Measurements from ENCODE around the gene WBP11.
A peak's percentile ranks its signal among the peaks of the same experiment; 100 is the strongest.

Gene WBP11

GRCh38 chr12:14803011-14803829 is at the start of gene WBP11, which contains the start of gene C12orf60:
Gene WBP11 (minus strand): TSS chr12:14803478. CDS start chr12:14801383, 2,095 bp downstream.
Gene C12orf60 (plus strand): TSS chr12:14803670. CDS start chr12:14822936, 19,266 bp downstream.
- DNase-seq (ENCODE audit: low read depth), result peak; percentile 68

- no peak for DNase-seq (ENCODE audit: low read depth)
These were observed 49.6 kb upstream of the WBP11 start for GRCh38 chr12:14852880-14853279.

- no peak for DNase-seq (ENCODE audit: low read depth)
These were observed 47.8 kb upstream of the WBP11 start for GRCh38 chr12:14850929-14851663.

- no peak for DNase-seq (ENCODE audit: low read depth)
These were observed 46.4 kb upstream of the WBP11 start for GRCh38 chr12:14849661-14850060.

- no peak for DNase-seq (ENCODE audit: low read depth)
These were observed 43.8 kb upstream of the WBP11 start for GRCh38 chr12:14846876-14847580.

DNA sequence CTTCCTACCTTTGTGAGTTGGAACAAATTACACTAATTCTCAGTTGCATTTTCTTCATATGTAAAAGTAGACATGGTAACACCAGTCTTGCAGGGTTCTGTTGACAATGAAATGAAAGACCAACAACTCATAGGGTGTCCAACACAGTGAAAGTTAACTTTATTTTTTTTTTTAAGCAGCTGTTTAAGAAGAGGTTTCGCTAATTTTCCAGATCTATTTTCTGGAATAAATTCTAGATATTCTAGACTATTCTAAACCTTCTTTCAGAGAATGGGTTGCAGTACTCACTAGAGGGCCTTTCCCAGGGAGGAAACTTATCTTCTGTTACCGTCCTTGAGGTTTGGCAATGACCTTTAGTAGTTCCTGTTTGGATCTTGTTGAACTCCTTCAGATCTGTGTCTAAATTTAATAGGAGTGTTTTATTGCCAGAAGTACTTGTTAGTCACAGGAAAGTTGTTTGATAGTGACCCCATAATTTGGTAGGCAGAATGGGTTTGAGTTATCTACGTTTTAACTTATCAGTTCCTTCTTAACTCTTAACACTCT is 42.8 kb upstream of the WBP11 start:
- DNase-seq (ENCODE audit: low read depth), result no peak

DNA sequence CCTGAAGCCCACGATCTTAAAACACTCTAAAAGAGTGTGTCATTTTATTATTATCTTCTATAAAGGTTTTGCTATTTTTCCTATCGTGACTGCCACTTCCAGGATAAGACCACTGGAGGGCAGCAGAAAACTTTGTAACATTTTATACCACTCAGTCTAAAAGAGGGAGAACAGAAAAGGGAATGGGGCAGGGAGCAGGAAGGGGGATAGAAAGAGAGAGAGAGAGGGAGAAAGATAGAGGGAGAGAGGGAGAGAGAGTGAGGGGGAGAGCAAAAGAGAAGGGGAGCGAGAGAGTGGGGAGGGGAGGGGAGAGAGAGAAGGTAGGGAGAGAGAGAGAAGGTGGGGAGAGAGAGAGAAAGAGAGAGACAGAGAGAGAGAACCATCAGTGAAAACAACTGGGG is 42.1 kb upstream of the WBP11 start:
- no peak for DNase-seq (ENCODE audit: low read depth)

DNA sequence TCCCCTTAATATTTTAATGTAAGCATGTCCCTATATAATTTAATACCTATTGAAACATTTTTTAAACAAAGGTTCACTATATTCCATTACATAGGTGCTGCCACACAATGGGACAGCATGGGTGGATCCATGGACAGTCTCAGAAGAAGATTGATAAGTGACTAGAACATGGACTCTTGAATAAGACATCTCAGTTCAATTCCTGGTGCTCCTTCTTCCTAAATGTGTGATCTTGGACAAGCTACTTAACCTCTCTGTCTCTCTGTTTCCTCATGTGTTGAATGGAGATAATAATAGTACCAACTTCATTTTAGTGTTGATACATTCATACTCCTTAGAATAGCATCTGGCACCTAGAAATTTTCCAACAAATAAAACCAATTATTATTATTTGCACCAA is 41.1 kb upstream of the WBP11 start:
- no peak for DNase-seq (ENCODE audit: low read depth)

GRCh38 chr12:14843425-14843887 is 40.2 kb upstream of the WBP11 start, which contains the start of gene ART4:
Gene ART4 (minus strand): TSS chr12:14843526. CDS start chr12:14843113, 413 bp downstream.
- no peak for DNase-seq (ENCODE audit: low read depth)

- DNase-seq (ENCODE audit: low read depth), result no peak
These were observed 39.0 kb upstream of the WBP11 start for GRCh38 chr12:14842315-14842714.

GRCh38 chr12:14841761-14842160 is 38.5 kb upstream of the WBP11 start:
- DNase-seq (ENCODE audit: low read depth), result no peak

DNA sequence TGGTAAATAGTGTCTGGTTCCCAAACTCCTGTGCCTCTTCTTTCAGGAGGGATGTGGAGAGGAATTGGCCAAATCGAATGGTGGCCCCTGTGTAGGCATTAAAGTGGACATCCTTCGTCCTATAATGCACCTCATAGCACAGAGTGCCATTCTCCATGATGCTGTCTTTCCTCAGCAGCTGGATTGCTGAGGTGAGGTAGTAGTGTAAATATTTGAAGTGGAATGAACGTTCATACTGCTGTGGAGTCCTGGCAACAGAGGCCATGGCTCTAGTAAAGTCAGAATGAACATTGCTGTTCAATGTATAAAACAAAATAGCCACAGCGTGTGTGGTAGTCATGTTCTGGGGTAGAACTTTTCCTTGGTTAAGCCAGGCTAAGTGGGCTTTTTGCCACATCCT is 37.3 kb upstream of the WBP11 start:
- DNase-seq (ENCODE audit: low read depth), result no peak

- no peak for DNase-seq (ENCODE audit: low read depth)
These were observed 36.0 kb upstream of the WBP11 start for GRCh38 chr12:14839262-14839661.

GRCh38 chr12:14836336-14837210 is 33.3 kb upstream of the WBP11 start:
- no peak for DNase-seq (ENCODE audit: low read depth)

GRCh38 chr12:14834509-14834908 is 31.2 kb upstream of the WBP11 start:
- no peak for DNase-seq (ENCODE audit: low read depth)

GRCh38 chr12:14833952-14834351 is 30.7 kb upstream of the WBP11 start:
- no peak for DNase-seq (ENCODE audit: low read depth)

DNA sequence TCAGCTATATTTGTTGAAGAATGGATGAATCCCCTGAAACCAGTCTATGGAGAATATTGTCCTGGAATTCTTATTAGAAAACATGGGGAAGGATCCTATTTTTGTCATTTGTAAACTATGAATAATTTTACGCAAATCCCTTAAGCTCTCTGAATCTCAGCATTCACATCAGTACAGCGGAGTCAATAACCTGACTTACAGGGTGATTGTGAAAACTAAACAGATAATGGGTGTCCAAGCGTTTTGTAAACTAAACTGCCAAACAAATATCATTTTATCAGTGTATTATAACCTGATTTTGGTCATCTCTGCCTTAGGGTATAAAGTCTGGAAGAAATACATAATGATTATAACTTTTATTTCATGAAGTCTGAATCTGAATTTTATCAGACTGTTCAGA is 30.1 kb upstream of the WBP11 start:
- no peak for DNase-seq (ENCODE audit: low read depth)

DNA sequence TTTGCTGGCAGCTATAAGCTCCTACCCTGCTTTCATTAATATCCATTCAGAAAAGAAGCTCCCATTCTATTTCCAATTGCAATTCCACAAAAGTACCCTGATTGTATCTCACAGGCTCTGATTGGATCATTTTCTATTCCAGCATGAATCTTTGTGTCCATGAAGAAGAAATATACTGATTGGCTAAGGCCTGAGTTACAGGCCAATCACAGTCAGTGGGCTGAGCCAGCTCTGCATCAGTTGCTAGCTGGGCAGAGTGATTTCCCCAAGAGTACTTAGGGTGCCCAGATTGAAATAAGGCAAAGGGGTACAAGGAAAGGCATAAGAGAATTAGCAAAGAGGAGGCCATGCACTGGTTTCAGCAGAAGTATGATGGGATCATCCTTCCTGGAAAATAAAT is 25.6 kb upstream of the WBP11 start:
- no peak for DNase-seq (ENCODE audit: low read depth)

DNA sequence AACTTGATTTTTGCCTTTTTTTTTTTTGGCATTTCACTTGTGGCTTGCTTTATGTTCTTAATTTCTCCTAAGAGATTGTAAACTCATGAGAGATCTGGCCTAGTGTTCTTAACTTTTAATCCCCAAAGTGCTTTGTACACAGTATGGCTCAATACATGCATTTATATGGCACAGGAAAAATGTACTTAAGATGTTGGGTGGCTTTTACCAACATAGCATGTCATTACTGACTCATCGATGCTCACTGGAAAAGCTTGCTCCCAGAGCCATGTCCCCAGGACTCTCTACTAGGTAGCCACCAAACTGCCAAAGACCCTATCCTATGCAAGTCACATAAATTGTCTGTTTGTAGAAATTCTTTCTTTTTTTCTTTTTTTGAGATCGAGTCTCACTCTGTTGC is 23.8 kb upstream of the WBP11 start:
- DNase-seq (ENCODE audit: low read depth), result no peak

- no peak for DNase-seq (ENCODE audit: low read depth)
These were observed 23.2 kb upstream of the WBP11 start for GRCh38 chr12:14826491-14826890.

DNA sequence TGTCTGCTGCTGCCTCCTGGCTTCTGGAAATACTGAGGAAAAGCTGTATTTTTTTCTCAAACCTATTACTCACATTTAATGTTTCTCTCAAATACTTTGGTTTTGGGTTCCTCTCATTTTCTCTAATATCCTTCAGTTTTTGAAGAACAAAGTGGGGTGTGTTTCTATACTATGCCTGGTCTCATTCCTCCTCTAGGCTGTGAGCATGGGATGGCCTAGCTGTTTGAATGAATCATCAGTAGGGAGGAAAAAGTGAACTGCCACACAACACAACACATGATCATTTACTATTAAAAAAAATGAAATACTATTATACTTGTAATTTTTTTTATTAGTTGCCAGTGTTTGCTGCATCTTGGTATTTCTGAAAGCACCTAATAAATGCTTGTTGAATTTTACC is 22.0 kb upstream of the WBP11 start:
- DNase-seq (ENCODE audit: low read depth), result no peak
